HEK293 (cell line): ENCODE data around the gene EPN1.

Experiments used
- CTCF ChIA-PET: fragments of 350-600 bp; formaldehyde crosslinking; extraction: SDS; loops from one replicate; lab custom pipeline; 2021; ENCODE audit warnings: antibody characterized with exemption; lab: Yijun Ruan, JAX
- POLR2A ChIA-PET: fragments of 300-600 bp; formaldehyde crosslinking; extraction: SDS; loops from one replicate; lab custom pipeline; 2020; ENCODE audit warnings: antibody characterized with exemption, inconsistent platforms; lab: Yijun Ruan, JAX
- H3K27ac ChIP-seq: fragments of 200-500 bp; sonication (Bioruptor generic); 2 replicates; pipeline ENCODE4 v1.5.1; 2014; ENCODE audit warnings: low read depth, low read length, control low read depth, inconsistent platforms; ENCODE audit errors: extremely low read depth
- H3K36me3 ChIP-seq, 2 experiments: fragments of 200-500 bp in 1 of 2; sonication (Bioruptor generic) in 1 of 2; 1 replicate in 1 of 2; 2 replicates in 1 of 2; pipeline ENCODE4 v1.5.1; 2014 to 2017; ENCODE audit warnings: inconsistent platforms in 2 of 2, low read length in 2 of 2; ENCODE audit not compliant: control insufficient read depth in 2 of 2, insufficient read depth in 1 of 2
- H3K4me1 ChIP-seq: fragments of 200-500 bp; sonication (Bioruptor generic); 2 replicates; pipeline ENCODE4 v1.5.1; 2014; ENCODE audit warnings: mild to moderate bottlenecking, low read length, inconsistent platforms; ENCODE audit not compliant: control insufficient read depth, insufficient read depth
- H3K4me3 ChIP-seq: 2 replicates; pipeline ENCODE4 v1.5.1; 2011; ENCODE audit warnings: low read depth, mild to moderate bottlenecking, control low read depth, low read length, moderate library complexity
- H3K9me3 ChIP-seq: fragments of 200-500 bp; sonication (Bioruptor generic); 2 replicates; pipeline ENCODE4 v1.5.1; 2014; ENCODE audit warnings: low read depth, low read length, inconsistent platforms; ENCODE audit not compliant: control insufficient read depth, insufficient read depth
- EGR2 ChIP-seq: fragments of 450-650 bp; formaldehyde crosslinking; IDR thresholded peaks from 2 replicates; pipeline ENCODE4 v1.5.1; 2016; ENCODE audit warnings: low read depth, missing biosample characterization, missing genetic modification characterization
- HOXD13 ChIP-seq: sonication (generic); formaldehyde crosslinking; IDR thresholded peaks from 2 replicates; pipeline ENCODE4 v1.8.0; 2022; ENCODE audit warnings: missing genetic modification reagents, borderline replicate concordance
- OSR2 ChIP-seq: fragments of 450-650 bp; formaldehyde crosslinking; IDR thresholded peaks from 2 replicates; pipeline ENCODE4 v1.5.1; 2016; ENCODE audit warnings: missing biosample characterization, missing genetic modification characterization
- PRDM1 ChIP-seq: fragments of 450-650 bp; formaldehyde crosslinking; IDR thresholded peaks from 2 replicates; pipeline ENCODE4; 2016; ENCODE audit warnings: missing biosample characterization, missing genetic modification characterization
- SP2 ChIP-seq: fragments of 450-650 bp; formaldehyde crosslinking; IDR thresholded peaks from 2 replicates; pipeline ENCODE4 v1.5.1; 2016; ENCODE audit warnings: missing biosample characterization, missing genetic modification characterization
- SP7 ChIP-seq: fragments of 450-650 bp; formaldehyde crosslinking; IDR thresholded peaks from 2 replicates; pipeline ENCODE4 v1.5.1; 2016; ENCODE audit warnings: missing biosample characterization, missing genetic modification characterization
- ZBTB17 ChIP-seq: fragments of 450-650 bp; formaldehyde crosslinking; IDR thresholded peaks from 2 replicates; pipeline ENCODE4 v1.5.1; 2016; ENCODE audit warnings: missing biosample characterization, missing genetic modification characterization
- ZFP3 ChIP-seq: fragments of 450-650 bp; formaldehyde crosslinking; IDR thresholded peaks from 2 replicates; pipeline ENCODE4 v1.5.1; 2016; ENCODE audit warnings: low read depth, missing biosample characterization, missing genetic modification characterization
- ZNF157 ChIP-seq: fragments of 450-650 bp; formaldehyde crosslinking; IDR thresholded peaks from 2 replicates; pipeline ENCODE4 v1.5.1; 2016; ENCODE audit warnings: missing biosample characterization, missing genetic modification characterization
- ZNF174 ChIP-seq: fragments of 450-650 bp; formaldehyde crosslinking; IDR thresholded peaks from 2 replicates; pipeline ENCODE4 v1.5.0; 2017; ENCODE audit warnings: missing biosample characterization, mild to moderate bottlenecking, missing genetic modification characterization
- ZNF2 ChIP-seq: fragments of 450-650 bp; formaldehyde crosslinking; IDR thresholded peaks from 2 replicates; pipeline ENCODE4 v1.5.1; 2016; ENCODE audit warnings: missing biosample characterization, missing genetic modification characterization
- ZNF221 ChIP-seq: fragments of 450-650 bp; formaldehyde crosslinking; IDR thresholded peaks from 2 replicates; pipeline ENCODE4 v1.5.1; 2017; ENCODE audit warnings: missing biosample characterization, missing genetic modification characterization, borderline replicate concordance
- ZNF223 ChIP-seq: fragments of 450-650 bp; formaldehyde crosslinking; IDR thresholded peaks from 2 replicates; pipeline ENCODE4 v1.5.1; 2016; ENCODE audit warnings: missing biosample characterization, missing genetic modification characterization
- ZNF501 ChIP-seq: fragments of 450-650 bp; formaldehyde crosslinking; IDR thresholded peaks from 2 replicates; pipeline ENCODE4 v1.5.1; 2016; ENCODE audit warnings: missing biosample characterization, missing genetic modification characterization
- ZNF561 ChIP-seq: fragments of 450-650 bp; IDR thresholded peaks from 2 replicates; pipeline ENCODE4 v1.5.1; 2018; ENCODE audit warnings: missing biosample characterization, missing genetic modification characterization, borderline replicate concordance
- ZNF571 ChIP-seq: fragments of 450-650 bp; formaldehyde crosslinking; IDR thresholded peaks from 2 replicates; pipeline ENCODE4 v1.5.0; 2017; ENCODE audit warnings: missing biosample characterization, missing genetic modification characterization
- ZNF658 ChIP-seq: fragments of 450-650 bp; formaldehyde crosslinking; IDR thresholded peaks from 2 replicates; pipeline ENCODE4; 2016; ENCODE audit warnings: missing biosample characterization, missing genetic modification characterization
- TF ChIP-seq, protein P1 (sequence below): fragments of 450-650 bp; formaldehyde crosslinking; IDR thresholded peaks from 2 replicates; pipeline ENCODE4 v1.5.1; 2016; ENCODE audit warnings: missing biosample characterization, missing genetic modification characterization
- TF ChIP-seq, protein P2 (sequence below): fragments of 450-650 bp; formaldehyde crosslinking; IDR thresholded peaks from 2 replicates; pipeline ENCODE4 v1.5.1; 2016; ENCODE audit warnings: missing biosample characterization, missing genetic modification characterization
- TF ChIP-seq, protein P3 (sequence below): fragments of 450-650 bp; formaldehyde crosslinking; conservative IDR thresholded peaks from 2 replicates; pipeline ENCODE4 v1.5.1; 2016; ENCODE audit warnings: low read depth, missing biosample characterization, missing genetic modification characterization
- TF ChIP-seq, protein P4 (sequence below): fragments of 450-650 bp; formaldehyde crosslinking; IDR thresholded peaks from 2 replicates; pipeline ENCODE4 v1.5.1; 2016; ENCODE audit warnings: missing biosample characterization, missing genetic modification characterization
- TF ChIP-seq, protein P5 (sequence below): fragments of 450-650 bp; formaldehyde crosslinking; IDR thresholded peaks from 2 replicates; pipeline ENCODE4 v1.5.1; 2016; ENCODE audit warnings: missing biosample characterization, missing genetic modification characterization
- TF ChIP-seq, protein P6 (sequence below): fragments of 450-650 bp; formaldehyde crosslinking; IDR thresholded peaks from 2 replicates; pipeline ENCODE4 v1.5.1; 2016; ENCODE audit warnings: missing biosample characterization, missing genetic modification characterization
- TF ChIP-seq, protein P7 (sequence below): fragments of 450-650 bp; formaldehyde crosslinking; conservative IDR thresholded peaks from 2 replicates; pipeline ENCODE4 v1.5.1; 2016; ENCODE audit warnings: low read depth, missing biosample characterization, missing genetic modification characterization

Gene EPN1

DNA sequence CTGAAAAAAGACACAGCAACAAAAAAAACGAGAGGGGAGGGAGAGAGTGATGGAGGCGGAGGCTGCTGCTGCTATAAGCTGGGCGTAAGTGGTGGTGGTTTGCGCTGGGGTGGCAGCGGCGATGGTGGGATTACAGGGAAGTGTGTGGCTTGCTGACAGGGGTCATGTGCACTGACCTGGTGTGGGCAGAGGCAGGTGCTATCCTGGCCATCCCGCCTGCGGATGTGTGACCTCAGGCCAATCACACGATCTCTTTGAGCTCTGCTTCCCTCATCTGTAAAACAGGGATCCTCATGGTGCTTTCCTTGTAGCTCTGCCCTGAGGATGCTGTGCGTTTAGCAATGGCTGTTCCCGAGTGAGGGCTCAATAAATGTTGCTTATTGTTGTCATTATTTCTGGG, 37.5 kb upstream of the EPN1 start (continued):
- TF ChIP-seq, protein P1, sequence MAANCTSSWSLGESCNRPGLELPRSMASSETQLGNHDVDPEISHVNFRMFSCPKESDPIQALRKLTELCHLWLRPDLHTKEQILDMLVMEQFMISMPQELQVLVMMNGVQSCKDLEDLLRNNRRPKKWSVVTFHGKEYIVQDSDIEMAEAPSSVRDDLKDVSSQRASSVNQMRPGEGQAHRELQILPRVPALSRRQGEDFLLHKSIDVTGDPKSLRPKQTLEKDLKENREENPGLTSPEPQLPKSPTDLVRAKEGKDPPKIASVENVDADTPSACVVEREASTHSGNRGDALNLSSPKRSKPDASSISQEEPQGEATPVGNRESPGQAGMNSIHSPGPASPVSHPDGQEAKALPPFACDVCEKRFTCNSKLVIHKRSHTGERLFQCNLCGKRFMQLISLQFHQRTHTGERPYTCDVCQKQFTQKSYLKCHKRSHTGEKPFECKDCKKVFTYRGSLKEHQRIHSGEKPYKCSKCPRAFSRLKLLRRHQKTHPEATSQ, result no peak
- no peak for TF ChIP-seq ZNF2 (tag by site-specific recombination)
- TF ChIP-seq HOXD13 (CRISPR knock-in tag), result 0 out of 2 replicates have a peak, but pooled peaks have one; percentile 19
- TF ChIP-seq, protein P2, sequence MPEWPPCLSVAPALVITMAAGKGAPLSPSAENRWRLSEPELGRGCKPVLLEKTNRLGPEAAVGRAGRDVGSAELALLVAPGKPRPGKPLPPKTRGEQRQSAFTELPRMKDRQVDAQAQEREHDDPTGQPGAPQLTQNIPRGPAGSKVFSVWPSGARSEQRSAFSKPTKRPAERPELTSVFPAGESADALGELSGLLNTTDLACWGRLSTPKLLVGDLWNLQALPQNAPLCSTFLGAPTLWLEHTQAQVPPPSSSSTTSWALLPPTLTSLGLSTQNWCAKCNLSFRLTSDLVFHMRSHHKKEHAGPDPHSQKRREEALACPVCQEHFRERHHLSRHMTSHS (tag by site-specific recombination), result no peak
- TF ChIP-seq ZNF501 (tag by site-specific recombination), result no peak
- TF ChIP-seq EGR2, result peak; percentile 52
- TF ChIP-seq SP2 (tag by site-specific recombination), result no peak
- no peak for TF ChIP-seq ZNF157 (tag by site-specific recombination)
- TF ChIP-seq ZBTB17, result peak; percentile 89
- no peak for TF ChIP-seq OSR2
- TF ChIP-seq, protein P3, sequence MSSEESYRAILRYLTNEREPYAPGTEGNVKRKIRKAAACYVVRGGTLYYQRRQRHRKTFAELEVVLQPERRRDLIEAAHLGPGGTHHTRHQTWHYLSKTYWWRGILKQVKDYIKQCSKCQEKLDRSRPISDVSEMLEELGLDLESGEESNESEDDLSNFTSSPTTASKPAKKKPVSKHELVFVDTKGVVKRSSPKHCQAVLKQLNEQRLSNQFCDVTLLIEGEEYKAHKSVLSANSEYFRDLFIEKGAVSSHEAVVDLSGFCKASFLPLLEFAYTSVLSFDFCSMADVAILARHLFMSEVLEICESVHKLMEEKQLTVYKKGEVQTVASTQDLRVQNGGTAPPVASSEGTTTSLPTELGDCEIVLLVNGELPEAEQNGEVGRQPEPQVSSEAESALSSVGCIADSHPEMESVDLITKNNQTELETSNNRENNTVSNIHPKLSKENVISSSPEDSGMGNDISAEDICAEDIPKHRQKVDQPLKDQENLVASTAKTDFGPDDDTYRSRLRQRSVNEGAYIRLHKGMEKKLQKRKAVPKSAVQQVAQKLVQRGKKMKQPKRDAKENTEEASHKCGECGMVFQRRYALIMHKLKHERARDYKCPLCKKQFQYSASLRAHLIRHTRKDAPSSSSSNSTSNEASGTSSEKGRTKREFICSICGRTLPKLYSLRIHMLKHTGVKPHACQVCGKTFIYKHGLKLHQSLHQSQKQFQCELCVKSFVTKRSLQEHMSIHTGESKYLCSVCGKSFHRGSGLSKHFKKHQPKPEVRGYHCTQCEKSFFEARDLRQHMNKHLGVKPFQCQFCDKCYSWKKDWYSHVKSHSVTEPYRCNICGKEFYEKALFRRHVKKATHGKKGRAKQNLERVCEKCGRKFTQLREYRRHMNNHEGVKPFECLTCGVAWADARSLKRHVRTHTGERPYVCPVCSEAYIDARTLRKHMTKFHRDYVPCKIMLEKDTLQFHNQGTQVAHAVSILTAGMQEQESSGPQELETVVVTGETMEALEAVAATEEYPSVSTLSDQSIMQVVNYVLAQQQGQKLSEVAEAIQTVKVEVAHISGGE, result no peak
- TF ChIP-seq PRDM1, result 0 out of 2 replicates have a peak, but pooled peaks have one; percentile 14
- no peak for TF ChIP-seq SP7 (tag by site-specific recombination)
- no peak for TF ChIP-seq ZNF571 (tag by site-specific recombination)
- TF ChIP-seq, protein P4, sequence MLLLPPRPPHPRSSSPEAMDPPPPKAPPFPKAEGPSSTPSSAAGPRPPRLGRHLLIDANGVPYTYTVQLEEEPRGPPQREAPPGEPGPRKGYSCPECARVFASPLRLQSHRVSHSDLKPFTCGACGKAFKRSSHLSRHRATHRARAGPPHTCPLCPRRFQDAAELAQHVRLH (tag by site-specific recombination), result no peak
- TF ChIP-seq ZNF223, result no peak
- TF ChIP-seq ZNF561, result no peak
- TF ChIP-seq, all 188 proteins: peak for 4

DNA sequence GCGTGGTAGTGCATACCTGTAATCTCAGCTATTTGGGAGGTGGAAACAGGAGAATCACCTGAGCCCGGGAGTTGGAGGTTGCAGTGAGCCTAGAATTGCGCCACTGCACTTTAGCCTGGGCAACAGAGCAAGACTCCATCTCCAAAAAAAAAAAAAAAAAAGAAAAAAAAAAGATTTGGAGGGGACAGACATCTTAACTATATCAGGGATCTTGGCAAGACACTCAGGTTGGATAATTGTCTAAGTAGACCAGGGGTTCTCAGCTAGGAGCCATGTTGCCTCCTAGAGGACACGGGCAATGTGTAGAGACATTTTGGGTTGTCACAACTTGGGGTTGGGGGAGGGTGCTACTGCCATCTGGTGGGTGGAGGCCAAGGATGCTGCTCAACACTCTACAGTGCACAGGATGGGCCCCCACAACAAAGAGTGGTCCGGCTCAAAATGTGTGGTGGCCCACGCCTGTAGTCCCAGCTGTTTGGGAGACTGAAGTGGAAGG, 36.1 kb upstream of the EPN1 start:
- ChIA-PET CTCF (interaction anchor here (0.5 to 2.6 kb wide), 10 partner anchors 9 to 957 kb away, joined by 3 to 12 read pairs (median 4); partner anchors contain the start of genes CCDC106, ISOC2, U2AF2 and ZNF784), POLR2A (interaction anchor here (0.6 to 1.6 kb wide), 4 partner anchors 15 to 498 kb away, joined by 3 to 5 read pairs (median 3); partner anchors contain the start of genes U2AF2 and ZNF784)
- peaks cover 5 to 11% of the 10 kb centered on the region in 2 experiments; a peak in 2 of 3 replicates for H3K36me3 ChIP-seq
- H3K27ac ChIP-seq, result no peak overlapping the region
- no peaks in the 10 kb centered on the region for H3K9me3 ChIP-seq
- peaks cover 28% of the 10 kb centered on the region for H3K4me1 ChIP-seq
- H3K4me3 ChIP-seq, result no peak overlapping the region
- TF ChIP-seq ZNF658 (tag by site-specific recombination) (no peak), ZNF223 (no peak), HOXD13 (CRISPR knock-in tag) (no peak), ZNF221 (tag by site-specific recombination) (no peak), ZNF174 (tag by site-specific recombination) (no peak), ZFP3 (tag by site-specific recombination) (no peak)
- TF ChIP-seq, protein P5, sequence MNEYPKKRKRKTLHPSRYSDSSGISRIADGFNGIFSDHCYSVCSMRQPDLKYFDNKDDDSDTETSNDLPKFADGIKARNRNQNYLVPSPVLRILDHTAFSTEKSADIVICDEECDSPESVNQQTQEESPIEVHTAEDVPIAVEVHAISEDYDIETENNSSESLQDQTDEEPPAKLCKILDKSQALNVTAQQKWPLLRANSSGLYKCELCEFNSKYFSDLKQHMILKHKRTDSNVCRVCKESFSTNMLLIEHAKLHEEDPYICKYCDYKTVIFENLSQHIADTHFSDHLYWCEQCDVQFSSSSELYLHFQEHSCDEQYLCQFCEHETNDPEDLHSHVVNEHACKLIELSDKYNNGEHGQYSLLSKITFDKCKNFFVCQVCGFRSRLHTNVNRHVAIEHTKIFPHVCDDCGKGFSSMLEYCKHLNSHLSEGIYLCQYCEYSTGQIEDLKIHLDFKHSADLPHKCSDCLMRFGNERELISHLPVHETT (tag by site-specific recombination), result 0 out of 2 replicates have a peak, but pooled peaks have one; percentile 25
- TF ChIP-seq, protein P6, sequence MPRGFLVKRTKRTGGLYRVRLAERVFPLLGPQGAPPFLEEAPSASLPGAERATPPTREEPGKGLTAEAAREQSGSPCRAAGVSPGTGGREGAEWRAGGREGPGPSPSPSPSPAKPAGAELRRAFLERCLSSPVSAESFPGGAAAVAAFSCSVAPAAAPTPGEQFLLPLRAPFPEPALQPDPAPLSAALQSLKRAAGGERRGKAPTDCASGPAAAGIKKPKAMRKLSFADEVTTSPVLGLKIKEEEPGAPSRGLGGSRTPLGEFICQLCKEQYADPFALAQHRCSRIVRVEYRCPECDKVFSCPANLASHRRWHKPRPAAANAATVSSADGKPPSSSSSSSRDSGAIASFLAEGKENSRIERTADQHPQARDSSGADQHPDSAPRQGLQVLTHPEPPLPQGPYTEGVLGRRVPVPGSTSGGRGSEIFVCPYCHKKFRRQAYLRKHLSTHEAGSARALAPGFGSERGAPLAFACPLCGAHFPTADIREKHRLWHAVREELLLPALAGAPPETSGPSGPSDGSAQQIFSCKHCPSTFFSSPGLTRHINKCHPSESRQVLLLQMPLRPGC (tag by site-specific recombination), result no peak
- TF ChIP-seq, protein P7, sequence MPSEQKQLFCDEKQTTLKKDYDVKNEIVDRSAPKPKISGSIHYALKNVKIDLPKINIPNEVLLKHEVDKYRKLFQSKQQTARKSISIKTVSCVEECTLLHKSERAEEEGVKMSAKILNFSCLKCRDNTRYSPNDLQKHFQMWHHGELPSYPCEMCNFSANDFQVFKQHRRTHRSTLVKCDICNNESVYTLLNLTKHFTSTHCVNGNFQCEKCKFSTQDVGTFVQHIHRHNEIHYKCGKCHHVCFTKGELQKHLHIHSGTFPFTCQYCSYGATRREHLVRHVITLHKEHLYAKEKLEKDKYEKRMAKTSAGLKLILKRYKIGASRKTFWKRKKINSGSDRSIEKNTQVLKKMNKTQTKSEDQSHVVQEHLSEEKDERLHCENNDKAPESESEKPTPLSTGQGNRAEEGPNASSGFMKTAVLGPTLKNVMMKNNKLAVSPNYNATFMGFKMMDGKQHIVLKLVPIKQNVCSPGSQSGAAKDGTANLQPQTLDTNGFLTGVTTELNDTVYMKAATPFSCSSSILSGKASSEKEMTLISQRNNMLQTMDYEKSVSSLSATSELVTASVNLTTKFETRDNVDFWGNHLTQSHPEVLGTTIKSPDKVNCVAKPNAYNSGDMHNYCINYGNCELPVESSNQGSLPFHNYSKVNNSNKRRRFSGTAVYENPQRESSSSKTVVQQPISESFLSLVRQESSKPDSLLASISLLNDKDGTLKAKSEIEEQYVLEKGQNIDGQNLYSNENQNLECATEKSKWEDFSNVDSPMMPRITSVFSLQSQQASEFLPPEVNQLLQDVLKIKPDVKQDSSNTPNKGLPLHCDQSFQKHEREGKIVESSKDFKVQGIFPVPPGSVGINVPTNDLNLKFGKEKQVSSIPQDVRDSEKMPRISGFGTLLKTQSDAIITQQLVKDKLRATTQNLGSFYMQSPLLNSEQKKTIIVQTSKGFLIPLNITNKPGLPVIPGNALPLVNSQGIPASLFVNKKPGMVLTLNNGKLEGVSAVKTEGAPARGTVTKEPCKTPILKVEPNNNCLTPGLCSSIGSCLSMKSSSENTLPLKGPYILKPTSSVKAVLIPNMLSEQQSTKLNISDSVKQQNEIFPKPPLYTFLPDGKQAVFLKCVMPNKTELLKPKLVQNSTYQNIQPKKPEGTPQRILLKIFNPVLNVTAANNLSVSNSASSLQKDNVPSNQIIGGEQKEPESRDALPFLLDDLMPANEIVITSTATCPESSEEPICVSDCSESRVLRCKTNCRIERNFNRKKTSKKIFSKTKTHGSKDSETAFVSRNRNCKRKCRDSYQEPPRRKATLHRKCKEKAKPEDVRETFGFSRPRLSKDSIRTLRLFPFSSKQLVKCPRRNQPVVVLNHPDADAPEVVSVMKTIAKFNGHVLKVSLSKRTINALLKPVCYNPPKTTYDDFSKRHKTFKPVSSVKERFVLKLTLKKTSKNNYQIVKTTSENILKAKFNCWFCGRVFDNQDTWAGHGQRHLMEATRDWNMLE, result peak; percentile 73
